WTC11 (cell line): Measurements from ENCODE around the gene ADAM12. TPM values are rescaled to one million over a fixed set of nuclear protein-coding genes. Genes with fewer than 3 reads are reported as not detected.

ENCODE experiments used
- ATAC-seq: fragments of 200-7000 bp; cut with Tn5 transposase; 2 replicates; pipeline ENCODE4 v1.10.0; 2021; ENCODE audit warnings: mild to moderate bottlenecking, moderate library complexity
- CTCF ChIA-PET: fragments of 300-600 bp; sonication (Branson Sonifier 250); formaldehyde crosslinking; loops from one replicate; lab custom pipeline; 2021; ENCODE audit warnings: antibody characterized with exemption; lab: Charles Lee
- POLR2A ChIA-PET: fragments of 350-600 bp; sonication (Branson Sonifier 250); formaldehyde crosslinking; loops from one replicate; lab custom pipeline; 2021; ENCODE audit warnings: antibody characterized with exemption; lab: Charles Lee
- DNase-seq: peaks from one replicate; pipeline ENCODE4 v3.0.0; 2021; ENCODE audit warnings: low spot score
- H3K27ac Mint-ChIP-seq: 2 replicates; pipeline ENCODE4 v1.8.0; 2021; ENCODE audit warnings: mixed read lengths
- H3K27me3 Mint-ChIP-seq: 2 replicates; pipeline ENCODE4 v1.8.0; 2021; ENCODE audit warnings: low read depth, mild to moderate bottlenecking, moderate library complexity, mixed read lengths
- H3K36me3 Mint-ChIP-seq: 2 replicates; pipeline ENCODE4 v1.8.0; 2021; ENCODE audit warnings: mixed read lengths
- H3K4me1 Mint-ChIP-seq: 2 replicates; pipeline ENCODE4 v1.8.0; 2022; ENCODE audit warnings: mixed read lengths
- H3K4me3 Mint-ChIP-seq: 2 replicates; pipeline ENCODE4 v1.8.0; 2021; ENCODE audit warnings: mild to moderate bottlenecking, moderate library complexity, mixed read lengths
- H3K9me3 Mint-ChIP-seq: 2 replicates; pipeline ENCODE4 v1.8.0; 2021; ENCODE audit warnings: mixed read lengths
- CREM ChIP-seq: sonication (generic); formaldehyde crosslinking; IDR thresholded peaks from 2 replicates; pipeline ENCODE4 v1.8.1; 2022; ENCODE audit warnings: mild to moderate bottlenecking, missing genetic modification reagents, moderate library complexity
- ELF4 ChIP-seq: sonication (generic); formaldehyde crosslinking; IDR thresholded peaks from 2 replicates; pipeline ENCODE4 v1.8.1; 2022; ENCODE audit warnings: low read depth, mild to moderate bottlenecking, moderate library complexity, missing genetic modification reagents
- FOXJ3 ChIP-seq: sonication (generic); formaldehyde crosslinking; IDR thresholded peaks from 2 replicates; pipeline ENCODE4 v1.9.0; 2021; ENCODE audit warnings: missing genetic modification reagents, mild to moderate bottlenecking, borderline replicate concordance
- FOXP1 ChIP-seq: sonication (generic); formaldehyde crosslinking; IDR thresholded peaks from 2 replicates; pipeline ENCODE4 v1.8.0; 2022; ENCODE audit warnings: missing genetic modification reagents, mild to moderate bottlenecking, moderate library complexity, borderline replicate concordance
- IRF2 ChIP-seq: sonication (generic); formaldehyde crosslinking; IDR thresholded peaks from 2 replicates; pipeline ENCODE4 v1.8.0; 2022; ENCODE audit warnings: low read depth, missing genetic modification reagents, borderline replicate concordance
- KAT7 ChIP-seq: sonication (generic); formaldehyde crosslinking; IDR thresholded peaks from 2 replicates; pipeline ENCODE4 v1.8.1; 2023; ENCODE audit warnings: missing genetic modification reagents, mild to moderate bottlenecking, borderline replicate concordance
- MYBL2 ChIP-seq: sonication (generic); formaldehyde crosslinking; IDR thresholded peaks from 2 replicates; pipeline ENCODE4 v1.8.1; 2023; ENCODE audit warnings: mild to moderate bottlenecking, moderate library complexity, missing genetic modification reagents
- NFE2L1 ChIP-seq: sonication (generic); formaldehyde crosslinking; IDR thresholded peaks from 2 replicates; pipeline ENCODE4 v1.8.1; 2023; ENCODE audit warnings: missing genetic modification reagents
- NR3C1 ChIP-seq: sonication (generic); formaldehyde crosslinking; conservative IDR thresholded peaks from 2 replicates; pipeline ENCODE4 v1.8.1; 2023; ENCODE audit warnings: low read depth, mild to moderate bottlenecking, missing genetic modification reagents
- RELA ChIP-seq: sonication (generic); formaldehyde crosslinking; IDR thresholded peaks from 2 replicates; pipeline ENCODE4 v1.8.1; 2022; ENCODE audit warnings: missing genetic modification reagents, mild to moderate bottlenecking, borderline replicate concordance
- RORB ChIP-seq: fragments of 250-450 bp; sonication (Bioruptor Pico); IDR thresholded peaks from 2 replicates; pipeline ENCODE4 v1.9.0; 2021; ENCODE audit warnings: mild to moderate bottlenecking
- TEAD4 ChIP-seq: sonication (generic); formaldehyde crosslinking; IDR thresholded peaks from 2 replicates; pipeline ENCODE4 v1.8.0; 2022; ENCODE audit warnings: mild to moderate bottlenecking, missing genetic modification reagents
- ZNF138 ChIP-seq: sonication (generic); formaldehyde crosslinking; conservative IDR thresholded peaks from 2 replicates; pipeline ENCODE4 v1.8.1; 2022; ENCODE audit warnings: mild to moderate bottlenecking, moderate library complexity, missing genetic modification reagents
- ZNF219 ChIP-seq: sonication (generic); formaldehyde crosslinking; IDR thresholded peaks from 2 replicates; pipeline ENCODE4 v1.8.0; 2023; ENCODE audit warnings: missing genetic modification reagents, mild to moderate bottlenecking, borderline replicate concordance
- ZNF232 ChIP-seq: sonication (generic); formaldehyde crosslinking; IDR thresholded peaks from 2 replicates; pipeline ENCODE4 v1.8.0; 2022; ENCODE audit warnings: mild to moderate bottlenecking, missing genetic modification reagents
- ZNF416 ChIP-seq: fragments of 250-450 bp; sonication (Bioruptor Pico); IDR thresholded peaks from 2 replicates; pipeline ENCODE4 v1.9.0; 2021; ENCODE audit warnings: mild to moderate bottlenecking, inconsistent platforms
- total RNA-seq: library from RNA; stranded (reverse); gene quantifications from 3 replicates; pipeline ENCODE4 v1.2.3, GENCODE V29; 2021
- TF ChIP-seq, protein P1 (sequence below): sonication (generic); formaldehyde crosslinking; IDR thresholded peaks from 2 replicates; pipeline ENCODE4 v1.8.0; 2022; ENCODE audit warnings: mild to moderate bottlenecking, missing genetic modification reagents
- TF ChIP-seq, protein P2 (sequence below): sonication (generic); formaldehyde crosslinking; IDR thresholded peaks from 2 replicates; pipeline ENCODE4 v1.8.1; 2022; ENCODE audit warnings: low read depth, missing genetic modification reagents, borderline replicate concordance
- TF ChIP-seq, protein P3 (sequence below): sonication (generic); formaldehyde crosslinking; IDR thresholded peaks from 2 replicates; pipeline ENCODE4 v1.8.0; 2022; ENCODE audit warnings: missing genetic modification reagents
- TF ChIP-seq, protein P4 (sequence below): sonication (generic); formaldehyde crosslinking; IDR thresholded peaks from 2 replicates; pipeline ENCODE4 v1.8.1; 2023; ENCODE audit warnings: mild to moderate bottlenecking, missing genetic modification reagents

Gene ADAM12
- total RNA-seq, 1 experiment from 2014 or later = 0.22 TPM

DNA sequence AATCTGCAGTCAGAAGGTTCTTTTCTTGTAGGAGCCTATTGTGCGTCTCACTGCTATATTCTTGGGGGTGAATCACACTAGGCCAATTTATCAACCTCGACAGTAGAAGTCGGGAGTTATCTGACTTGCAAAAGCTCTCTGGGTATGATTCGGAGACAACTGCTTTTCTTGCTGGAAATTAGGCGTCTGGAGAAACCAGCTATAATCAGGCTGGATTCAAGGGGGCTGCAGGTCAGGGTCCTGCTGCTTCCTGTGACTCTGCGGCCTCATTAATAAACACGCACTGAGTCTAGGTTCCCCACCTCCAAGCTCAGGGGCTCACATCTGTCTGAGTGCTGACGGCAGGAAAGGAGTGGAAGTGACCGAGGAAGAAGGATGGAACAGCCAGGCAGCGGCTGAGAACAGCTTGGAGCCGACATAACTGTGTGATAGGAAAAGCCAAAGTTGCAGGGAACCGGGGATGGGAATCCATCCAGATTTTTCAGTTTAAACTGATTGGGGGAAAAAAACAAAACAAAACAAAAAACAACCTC is 307.3 kb downstream of the ADAM12 start (continued):
- TF ChIP-seq IRF2 = no peak
- no peak for TF ChIP-seq FOXP1
- no peak for TF ChIP-seq TEAD4 (CRISPR knock-in tag)
- TF ChIP-seq ZNF138 (CRISPR knock-in tag) = no peak
- no peak for TF ChIP-seq RELA (CRISPR knock-in tag)

DNA sequence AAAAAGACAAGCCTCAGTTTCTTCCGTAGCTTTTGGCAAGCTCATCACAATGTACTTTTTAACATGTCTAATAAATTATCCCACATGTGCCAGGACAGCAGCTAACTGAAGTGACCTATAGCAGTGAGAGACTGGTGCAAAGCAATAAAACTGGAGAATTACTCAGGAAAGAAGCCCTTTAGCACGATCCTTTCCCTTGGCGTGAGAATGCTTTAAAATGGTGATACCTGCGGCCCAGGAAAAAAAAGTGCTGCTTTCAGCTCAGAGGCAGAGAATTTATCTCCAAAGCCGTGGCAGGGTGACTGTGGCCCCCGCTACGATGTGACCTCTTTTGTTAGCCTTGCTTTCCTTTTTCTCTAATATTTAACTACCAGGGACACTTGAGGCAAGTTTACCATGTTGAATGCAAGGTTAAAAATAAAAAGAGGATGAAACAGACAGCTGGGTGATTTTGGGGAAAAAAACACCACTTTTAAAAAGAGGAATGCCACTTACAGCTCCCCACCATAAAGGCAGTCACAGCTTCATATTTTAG is 307.9 kb downstream of the ADAM12 start:
- no peak for TF ChIP-seq NR3C1 (CRISPR knock-in tag)
- TF ChIP-seq TEAD4 (CRISPR knock-in tag) = no peak
- TF ChIP-seq FOXJ3 = no peak
- no peak for TF ChIP-seq RORB
- TF ChIP-seq MYBL2 = no peak
- no peak for TF ChIP-seq ELF4 (CRISPR knock-in tag)
- TF ChIP-seq, protein P1, sequence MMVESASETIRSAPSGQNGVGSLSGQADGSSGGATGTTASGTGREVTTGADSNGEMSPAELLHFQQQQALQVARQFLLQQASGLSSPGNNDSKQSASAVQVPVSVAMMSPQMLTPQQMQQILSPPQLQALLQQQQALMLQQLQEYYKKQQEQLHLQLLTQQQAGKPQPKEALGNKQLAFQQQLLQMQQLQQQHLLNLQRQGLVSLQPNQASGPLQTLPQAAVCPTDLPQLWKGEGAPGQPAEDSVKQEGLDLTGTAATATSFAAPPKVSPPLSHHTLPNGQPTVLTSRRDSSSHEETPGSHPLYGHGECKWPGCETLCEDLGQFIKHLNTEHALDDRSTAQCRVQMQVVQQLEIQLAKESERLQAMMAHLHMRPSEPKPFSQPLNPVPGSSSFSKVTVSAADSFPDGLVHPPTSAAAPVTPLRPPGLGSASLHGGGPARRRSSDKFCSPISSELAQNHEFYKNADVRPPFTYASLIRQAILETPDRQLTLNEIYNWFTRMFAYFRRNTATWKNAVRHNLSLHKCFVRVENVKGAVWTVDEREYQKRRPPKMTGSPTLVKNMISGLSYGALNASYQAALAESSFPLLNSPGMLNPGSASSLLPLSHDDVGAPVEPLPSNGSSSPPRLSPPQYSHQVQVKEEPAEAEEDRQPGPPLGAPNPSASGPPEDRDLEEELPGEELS (CRISPR knock-in tag) = no peak
- TF ChIP-seq NFE2L1 (CRISPR knock-in tag) = no peak
- TF ChIP-seq, protein P2, sequence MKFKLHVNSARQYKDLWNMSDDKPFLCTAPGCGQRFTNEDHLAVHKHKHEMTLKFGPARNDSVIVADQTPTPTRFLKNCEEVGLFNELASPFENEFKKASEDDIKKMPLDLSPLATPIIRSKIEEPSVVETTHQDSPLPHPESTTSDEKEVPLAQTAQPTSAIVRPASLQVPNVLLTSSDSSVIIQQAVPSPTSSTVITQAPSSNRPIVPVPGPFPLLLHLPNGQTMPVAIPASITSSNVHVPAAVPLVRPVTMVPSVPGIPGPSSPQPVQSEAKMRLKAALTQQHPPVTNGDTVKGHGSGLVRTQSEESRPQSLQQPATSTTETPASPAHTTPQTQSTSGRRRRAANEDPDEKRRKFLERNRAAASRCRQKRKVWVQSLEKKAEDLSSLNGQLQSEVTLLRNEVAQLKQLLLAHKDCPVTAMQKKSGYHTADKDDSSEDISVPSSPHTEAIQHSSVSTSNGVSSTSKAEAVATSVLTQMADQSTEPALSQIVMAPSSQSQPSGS (CRISPR knock-in tag) = no peak
- TF ChIP-seq CREM (CRISPR knock-in tag) = no peak
- TF ChIP-seq KAT7 = no peak
- TF ChIP-seq ZNF219 (CRISPR knock-in tag) = no peak
- no peak for TF ChIP-seq ZNF232 (CRISPR knock-in tag)
- TF ChIP-seq, protein P3, sequence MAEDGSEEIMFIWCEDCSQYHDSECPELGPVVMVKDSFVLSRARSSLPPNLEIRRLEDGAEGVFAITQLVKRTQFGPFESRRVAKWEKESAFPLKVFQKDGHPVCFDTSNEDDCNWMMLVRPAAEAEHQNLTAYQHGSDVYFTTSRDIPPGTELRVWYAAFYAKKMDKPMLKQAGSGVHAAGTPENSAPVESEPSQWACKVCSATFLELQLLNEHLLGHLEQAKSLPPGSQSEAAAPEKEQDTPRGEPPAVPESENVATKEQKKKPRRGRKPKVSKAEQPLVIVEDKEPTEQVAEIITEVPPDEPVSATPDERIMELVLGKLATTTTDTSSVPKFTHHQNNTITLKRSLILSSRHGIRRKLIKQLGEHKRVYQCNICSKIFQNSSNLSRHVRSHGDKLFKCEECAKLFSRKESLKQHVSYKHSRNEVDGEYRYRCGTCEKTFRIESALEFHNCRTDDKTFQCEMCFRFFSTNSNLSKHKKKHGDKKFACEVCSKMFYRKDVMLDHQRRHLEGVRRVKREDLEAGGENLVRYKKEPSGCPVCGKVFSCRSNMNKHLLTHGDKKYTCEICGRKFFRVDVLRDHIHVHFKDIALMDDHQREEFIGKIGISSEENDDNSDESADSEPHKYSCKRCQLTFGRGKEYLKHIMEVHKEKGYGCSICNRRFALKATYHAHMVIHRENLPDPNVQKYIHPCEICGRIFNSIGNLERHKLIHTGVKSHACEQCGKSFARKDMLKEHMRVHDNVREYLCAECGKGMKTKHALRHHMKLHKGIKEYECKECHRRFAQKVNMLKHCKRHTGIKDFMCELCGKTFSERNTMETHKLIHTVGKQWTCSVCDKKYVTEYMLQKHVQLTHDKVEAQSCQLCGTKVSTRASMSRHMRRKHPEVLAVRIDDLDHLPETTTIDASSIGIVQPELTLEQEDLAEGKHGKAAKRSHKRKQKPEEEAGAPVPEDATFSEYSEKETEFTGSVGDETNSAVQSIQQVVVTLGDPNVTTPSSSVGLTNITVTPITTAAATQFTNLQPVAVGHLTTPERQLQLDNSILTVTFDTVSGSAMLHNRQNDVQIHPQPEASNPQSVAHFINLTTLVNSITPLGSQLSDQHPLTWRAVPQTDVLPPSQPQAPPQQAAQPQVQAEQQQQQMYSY (CRISPR knock-in tag) = no peak
- TF ChIP-seq, all 79 proteins: peak for 0
- no peak for ATAC-seq
- peaks cover 17% of the 10 kb centered on the region for H3K4me1 Mint-ChIP-seq
- H3K27ac Mint-ChIP-seq = no peak overlapping the region
- no peaks in the 10 kb centered on the region for H3K36me3 Mint-ChIP-seq
- POLR2A ChIA-PET = interaction anchor here (0.6 kb wide), 1 partner anchor 175 kb away, joined by 4 read pairs; no protein-coding TSS in a partner anchor
- no peak overlapping the region for H3K4me3 Mint-ChIP-seq
- H3K9me3 Mint-ChIP-seq = peaks cover 13% of the 10 kb centered on the region
- DNase-seq = no peak
- CTCF ChIA-PET = no interaction called here
- H3K27me3 Mint-ChIP-seq = no peaks in the 10 kb centered on the region; the same call in 1 of the 2 replicates

- H3K4me3 Mint-ChIP-seq = no peak overlapping the region
- POLR2A ChIA-PET = no interaction called here
- TF ChIP-seq ZNF416 (CRISPR knock-in tag) (no peak), MYBL2 (no peak)
- TF ChIP-seq, protein P4, sequence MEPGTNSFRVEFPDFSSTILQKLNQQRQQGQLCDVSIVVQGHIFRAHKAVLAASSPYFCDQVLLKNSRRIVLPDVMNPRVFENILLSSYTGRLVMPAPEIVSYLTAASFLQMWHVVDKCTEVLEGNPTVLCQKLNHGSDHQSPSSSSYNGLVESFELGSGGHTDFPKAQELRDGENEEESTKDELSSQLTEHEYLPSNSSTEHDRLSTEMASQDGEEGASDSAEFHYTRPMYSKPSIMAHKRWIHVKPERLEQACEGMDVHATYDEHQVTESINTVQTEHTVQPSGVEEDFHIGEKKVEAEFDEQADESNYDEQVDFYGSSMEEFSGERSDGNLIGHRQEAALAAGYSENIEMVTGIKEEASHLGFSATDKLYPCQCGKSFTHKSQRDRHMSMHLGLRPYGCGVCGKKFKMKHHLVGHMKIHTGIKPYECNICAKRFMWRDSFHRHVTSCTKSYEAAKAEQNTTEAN = no peak
- TF ChIP-seq, all 79 proteins: peak for 0
- CTCF ChIA-PET = no interaction called here
- no peak for DNase-seq
- no peak overlapping the region for H3K27ac Mint-ChIP-seq
- no peaks in the 10 kb centered on the region for H3K4me1 Mint-ChIP-seq
- no peaks in the 10 kb centered on the region for H3K27me3 Mint-ChIP-seq
- H3K9me3 Mint-ChIP-seq = peaks cover 13% of the 10 kb centered on the region
- no peaks in the 10 kb centered on the region for H3K36me3 Mint-ChIP-seq
- no peak for ATAC-seq
These were observed 313.3 kb downstream of the ADAM12 start for GRCh38 chr10:126075009-126075408.
